ENCODE results near the gene TMEM151B.
"Not testable (repeated sequence)": the region's sequence is repeated elsewhere in the genome, so short reads cannot be mapped to it uniquely, and the experiment has no call there.

TMEM151B gene

DNA sequence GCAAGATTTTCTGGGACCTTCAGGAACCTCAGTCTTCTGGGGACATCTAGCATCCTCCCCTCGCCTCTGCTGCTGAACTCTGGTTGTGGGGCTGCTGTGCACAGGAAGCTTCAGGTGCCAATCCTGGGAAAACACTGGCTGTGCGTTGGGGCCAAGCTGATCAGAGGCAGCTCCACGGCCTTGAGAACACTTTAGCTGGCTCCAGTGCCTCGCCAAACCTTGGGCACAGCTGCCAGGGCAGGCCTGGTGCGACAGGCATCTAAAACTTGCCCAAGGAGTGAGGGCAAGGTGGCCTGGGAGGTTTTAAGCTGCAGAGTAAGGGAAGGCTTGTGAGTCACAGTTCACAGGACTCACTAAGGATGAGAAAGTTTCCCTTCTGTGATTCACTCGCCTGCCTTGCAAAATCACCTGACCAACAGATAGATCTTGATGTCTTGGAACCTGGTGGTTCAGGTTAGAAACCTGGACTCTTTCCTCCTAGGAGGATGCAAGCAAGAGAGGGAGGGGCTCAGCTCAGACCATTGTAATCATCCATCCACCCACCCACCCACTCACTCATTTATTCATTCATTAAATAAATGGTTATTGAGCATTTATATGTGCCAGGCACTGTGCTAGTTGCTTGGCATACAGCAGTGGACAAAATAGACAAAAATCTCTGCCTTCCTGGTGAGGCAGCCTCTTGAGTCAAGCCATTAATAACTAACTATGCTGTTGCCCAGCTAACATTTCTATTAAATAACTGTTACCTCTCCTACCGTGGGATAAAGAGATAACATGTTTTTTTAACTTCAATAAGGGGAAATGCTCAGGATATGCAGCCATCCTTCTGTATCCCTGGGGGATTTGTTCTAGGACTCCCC, 69.7 kb downstream of the TMEM151B start:
- no peak for DNase-seq

DNA sequence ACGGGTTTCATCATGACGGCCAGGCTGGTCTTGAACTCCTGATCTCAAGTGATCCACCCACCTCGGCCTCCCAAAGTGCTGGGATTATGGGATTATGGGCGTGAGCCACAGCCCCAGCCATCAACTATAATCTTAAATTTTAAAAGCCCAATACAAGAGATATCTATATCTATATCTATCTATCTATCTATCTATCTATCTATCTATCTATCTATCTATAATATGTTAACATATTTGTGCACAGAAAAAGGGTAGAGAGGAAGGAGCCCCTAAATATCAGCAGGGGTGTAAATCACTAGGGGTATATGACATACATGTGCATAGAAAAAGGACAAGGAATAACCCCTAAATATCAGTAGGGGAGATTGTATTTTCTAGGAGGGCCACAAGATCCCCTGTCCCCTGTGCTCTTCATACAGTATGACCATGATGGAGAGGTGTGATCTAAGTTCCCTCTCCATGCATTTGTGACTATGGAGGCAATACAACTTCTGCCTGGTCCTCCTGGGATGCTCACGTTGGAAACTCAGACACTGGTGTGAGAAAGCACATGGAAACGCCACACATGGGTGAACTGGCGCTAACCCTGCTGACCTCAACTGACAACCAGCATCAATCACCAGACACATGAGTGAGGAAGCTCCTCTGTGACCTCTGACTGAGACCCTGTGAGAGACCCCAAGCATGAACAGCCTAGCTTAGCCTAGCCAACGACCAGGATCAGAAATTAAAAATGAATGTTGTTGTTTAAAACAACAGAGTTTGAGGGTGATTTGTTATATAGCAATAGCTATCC, 71.0 kb downstream of the TMEM151B start:
- DNase-seq, result no peak

DNA sequence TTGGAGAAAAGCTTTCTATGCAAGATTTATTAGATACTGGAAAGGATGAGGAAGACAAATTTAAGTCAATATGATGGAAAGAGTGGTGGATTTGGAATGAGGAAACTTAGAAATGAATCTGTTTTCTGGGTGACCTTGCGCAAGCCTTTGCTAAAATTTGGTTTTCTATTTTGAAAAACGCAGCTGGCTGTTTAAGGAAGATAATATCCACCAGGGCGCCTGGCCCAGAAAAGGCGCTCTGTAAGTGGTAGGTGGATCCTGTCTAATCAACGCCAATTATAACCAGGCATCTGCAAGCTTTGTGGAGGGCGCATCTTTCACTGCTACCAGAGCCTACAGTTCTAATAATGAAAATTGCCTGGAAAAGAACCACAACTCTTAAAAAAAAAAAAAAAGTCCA, 71.8 kb downstream of the TMEM151B start:
- DNase-seq, result no peak

DNA sequence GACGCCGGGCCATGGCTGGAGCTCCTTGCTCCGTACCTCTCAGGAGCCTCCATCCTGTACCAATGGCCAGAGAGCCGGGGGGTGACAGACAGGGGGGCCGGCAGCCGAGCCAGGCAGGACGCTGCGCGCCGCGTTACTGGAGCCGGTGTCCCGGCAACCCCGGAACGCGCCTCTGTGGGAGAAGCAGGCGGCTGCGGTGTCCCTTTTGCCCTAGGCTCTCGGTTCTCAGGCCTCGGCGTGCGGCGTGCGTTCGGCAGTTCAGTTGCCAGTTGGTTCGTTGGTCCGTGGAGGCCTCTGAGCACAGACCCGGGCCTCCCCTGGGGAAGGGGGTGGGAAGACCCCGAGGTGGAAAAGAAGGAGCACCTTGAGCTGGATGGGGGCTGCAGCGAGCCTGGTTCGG, 72.2 kb downstream of the TMEM151B start, which contains the start of gene SPATS1:
SPATS1 (plus strand) TSS at position 162 of the 400 bp plus-strand sequence. CDS start 446 bp downstream, outside the sequence.
- DNase-seq, result peak; percentile 38

DNA sequence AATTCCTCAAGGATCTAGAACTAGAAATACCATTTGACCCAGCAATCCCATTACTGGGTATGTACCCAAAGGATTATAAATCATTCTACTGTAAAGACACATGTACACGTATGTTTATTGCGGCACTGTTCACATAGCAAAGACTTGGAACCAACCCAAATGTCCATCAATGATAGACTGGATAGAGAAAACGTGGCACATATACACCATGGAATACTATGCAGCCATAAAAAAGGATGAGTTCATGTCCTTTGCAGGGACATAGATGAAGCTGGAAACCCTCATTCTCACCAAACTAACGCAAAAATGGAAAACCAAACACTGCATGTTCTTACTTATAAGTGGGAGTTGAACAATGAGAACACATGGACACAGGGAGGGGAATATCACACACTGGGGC, 76.6 kb downstream of the TMEM151B start:
- not testable (repeated sequence) for DNase-seq

DNA sequence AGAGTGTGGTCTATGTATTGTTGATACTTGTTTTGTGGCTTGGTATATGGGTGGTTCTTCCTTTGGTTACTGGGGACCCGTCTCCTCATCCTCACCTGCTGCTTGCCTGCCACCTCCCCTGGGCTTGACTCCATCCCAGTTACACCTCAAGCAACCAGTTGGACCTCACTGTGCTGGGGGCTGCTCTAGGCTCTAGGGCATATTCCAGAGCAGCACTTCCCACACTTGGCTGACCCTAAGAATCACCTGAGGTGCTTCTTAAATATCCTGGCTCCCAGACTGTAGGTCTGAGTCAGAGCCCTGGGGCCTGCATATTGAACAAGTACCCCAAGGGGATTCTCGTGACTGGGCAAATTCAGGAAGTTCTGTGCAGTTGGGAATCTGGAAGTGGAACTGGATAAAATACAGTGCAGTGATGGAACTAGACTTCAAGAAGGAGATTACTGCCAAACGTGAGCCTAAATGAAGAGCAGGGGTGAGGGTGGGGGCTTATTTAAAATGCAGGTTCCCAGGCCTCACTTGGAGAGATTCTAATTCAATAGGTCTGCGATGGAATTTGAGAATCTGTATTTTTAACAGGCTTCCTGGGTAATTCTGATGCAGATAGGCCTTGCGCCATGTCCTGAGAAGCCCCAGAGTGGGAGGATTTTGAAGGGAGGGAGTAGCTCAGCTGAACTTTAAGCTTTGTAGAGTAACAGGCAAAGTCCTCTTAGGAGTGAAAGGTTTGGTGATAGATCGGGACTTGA, 79.8 kb downstream of the TMEM151B start:
- DNase-seq, result no peak

DNA sequence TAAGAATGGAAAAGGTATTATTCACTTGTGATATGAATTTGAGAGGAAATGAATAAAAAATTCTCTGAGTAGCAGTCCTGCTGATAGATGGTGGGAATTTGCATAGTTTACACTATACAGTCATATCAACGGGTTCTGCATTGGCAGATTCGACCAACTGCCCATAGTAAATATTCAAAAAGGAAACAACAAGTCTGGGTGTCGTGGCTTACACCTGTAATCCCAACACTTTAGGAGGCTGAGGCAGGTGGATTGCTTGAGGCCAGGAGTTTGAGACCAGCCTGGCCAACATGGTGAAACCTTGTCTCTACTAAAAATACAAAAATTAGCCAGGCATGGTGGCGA, 80.4 kb downstream of the TMEM151B start:
- not testable (repeated sequence) for DNase-seq

DNA sequence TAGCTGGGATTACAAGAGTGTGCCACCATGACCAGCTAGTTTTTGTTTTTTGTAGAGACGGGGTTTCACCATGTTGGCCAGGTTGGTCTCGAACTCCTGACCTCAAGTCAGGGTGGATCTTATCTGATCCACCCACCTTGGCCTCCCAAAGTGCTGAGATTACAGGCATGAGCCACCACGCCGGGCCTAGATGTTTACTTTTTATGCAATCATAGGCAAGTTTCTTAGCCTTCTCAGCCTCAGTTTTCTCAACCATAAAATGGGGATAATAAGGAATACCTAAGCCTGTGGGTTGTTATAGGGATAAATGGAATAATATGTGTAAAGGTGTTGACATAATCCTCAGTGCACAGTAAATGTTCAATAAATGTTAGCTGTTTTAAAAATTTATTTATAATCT, 82.0 kb downstream of the TMEM151B start:
- no peak for DNase-seq

DNA sequence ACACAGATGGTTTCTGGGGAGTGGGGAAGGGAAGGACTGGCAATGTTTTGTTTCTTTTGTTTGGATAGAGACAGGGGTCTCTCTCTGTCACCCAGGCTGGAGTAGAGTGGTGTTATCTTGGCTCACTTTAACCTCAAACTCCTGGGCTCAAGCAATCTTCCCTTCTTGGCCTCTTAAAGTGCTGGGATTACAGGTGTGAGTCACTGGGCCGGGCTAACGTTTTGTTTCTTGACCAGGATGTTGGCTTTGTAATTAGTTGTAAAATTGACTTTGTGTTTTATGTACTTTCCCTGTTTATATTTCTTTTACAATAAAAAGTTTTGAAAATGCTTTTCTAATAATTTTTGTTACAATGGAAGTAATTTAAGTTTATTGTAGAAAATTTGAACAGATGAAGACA, 83.1 kb downstream of the TMEM151B start:
- DNase-seq, result no peak

DNA sequence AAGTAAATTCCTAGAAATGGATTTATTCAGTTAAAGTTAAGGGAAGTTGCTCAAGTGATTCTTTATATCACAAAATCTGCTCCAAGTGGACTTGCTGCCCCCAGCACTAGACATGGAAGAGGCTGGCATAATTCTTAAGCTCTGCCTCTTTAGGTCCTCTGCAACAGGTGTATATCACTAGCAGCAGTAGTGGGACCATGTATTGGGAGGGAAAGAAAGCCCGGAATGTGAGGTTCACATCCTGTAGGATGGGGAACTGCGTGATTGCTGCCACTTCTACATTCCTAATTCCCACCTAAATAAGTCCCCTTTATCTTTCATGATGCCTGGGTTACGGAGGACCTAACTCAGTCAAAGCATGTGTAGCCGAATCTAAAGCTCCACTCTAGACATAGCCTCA, 85.4 kb downstream of the TMEM151B start:
- DNase-seq, result no peak

DNA sequence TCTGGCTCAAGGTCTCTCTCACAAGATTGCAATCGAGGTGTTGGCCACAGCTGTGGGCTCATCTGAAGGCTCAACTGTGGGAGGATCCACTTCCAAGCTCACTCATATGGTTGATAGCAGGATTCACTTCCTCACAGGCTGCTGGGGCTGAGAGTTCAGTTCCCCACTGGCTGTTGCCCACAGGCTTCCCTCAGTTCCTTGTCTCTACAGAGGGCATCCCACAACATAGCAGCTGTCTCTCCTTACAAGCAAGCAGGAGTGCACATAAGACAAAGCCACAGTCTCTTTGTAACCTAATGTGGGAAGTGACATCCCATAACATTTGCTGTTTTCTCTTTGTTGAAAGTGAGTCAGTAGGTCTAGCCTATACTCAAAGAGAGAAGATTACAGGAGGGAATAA, 86.2 kb downstream of the TMEM151B start:
- no peak for DNase-seq
